Stimulated activated CD8-positive, alpha-beta memory T cell treated with anti-CD3 and anti-CD28 coated beads, Interleukin-7, amount 100 ng/mL, for 24 hours (primary cell): ENCODE measurements around the gene TKFC.

Source experiments
- DNase-seq: peaks from one replicate; pipeline ENCODE4 v3.0.0-alpha.2; 2020; ENCODE audit warnings: low read depth

TKFC gene

GRCh38 chr11:61345170-61345610, 12.2 kb downstream of the TKFC start:
- DNase-seq = no peak

- DNase-seq = no peak
Measured at GRCh38 chr11:61345954-61346843, 13.2 kb downstream of the TKFC start.

GRCh38 chr11:61347916-61348461, 15.0 kb downstream of the TKFC start:
- no peak for DNase-seq

- no peak for DNase-seq
Measured at GRCh38 chr11:61349189-61349751, 16.2 kb downstream of the TKFC start.

- no peak for DNase-seq
Measured at GRCh38 chr11:61349916-61350315, 16.9 kb downstream of the TKFC start.

GRCh38 chr11:61350336-61350735, 17.3 kb downstream of the TKFC start:
- DNase-seq = no peak

- no peak for DNase-seq
Measured at GRCh38 chr11:61350803-61351202, 17.8 kb downstream of the TKFC start.

- no peak for DNase-seq
Measured at GRCh38 chr11:61352038-61352437, 19.0 kb downstream of the TKFC start.

GRCh38 chr11:61353131-61354067, 20.4 kb downstream of the TKFC start:
- DNase-seq = no peak

- no peak for DNase-seq
Measured at GRCh38 chr11:61354208-61354607, 21.2 kb downstream of the TKFC start.

GRCh38 chr11:61356706-61357105, 23.7 kb downstream of the TKFC start:
- DNase-seq = no peak

GRCh38 chr11:61357233-61357893, 24.3 kb downstream of the TKFC start:
- no peak for DNase-seq

- DNase-seq = no peak
Measured at GRCh38 chr11:61357894-61358239, 24.8 kb downstream of the TKFC start.

GRCh38 chr11:61358566-61358965, 25.5 kb downstream of the TKFC start:
- DNase-seq = no peak

GRCh38 chr11:61359516-61359915, 26.5 kb downstream of the TKFC start:
- no peak for DNase-seq

- no peak for DNase-seq
Measured at GRCh38 chr11:61361237-61361740, 28.3 kb downstream of the TKFC start.

- peak; percentile 78 for DNase-seq
Measured at GRCh38 chr11:61361741-61362541, 28.9 kb downstream of the TKFC start, which contains the start of the genes CYB561A3 and TMEM138. TSS of gene CYB561A3 (minus strand) at chr11:61361882. CDS start at chr11:61356713, 5,169 bp downstream. TSS of gene TMEM138 (plus strand) at chr11:61362374. CDS start at chr11:61364391, 2,017 bp downstream.

- DNase-seq = peak; percentile 9
Measured at GRCh38 chr11:61362542-61362875, 29.5 kb downstream of the TKFC start.

GRCh38 chr11:61364012-61364675, 31.1 kb downstream of the TKFC start:
- DNase-seq = no peak

- no peak for DNase-seq
Measured at GRCh38 chr11:61367406-61367805, 34.4 kb downstream of the TKFC start.
